GM19468 (cell line): ENCODE measurements around the gene RNF126.
"Not testable (repeated sequence)": the region's sequence is repeated elsewhere in the genome, so short reads cannot be mapped to it uniquely, and the experiment has no call there.

Experiments used
- ATAC-seq: cut with Tn5 transposase; IDR thresholded peaks from one replicate; pipeline ENCODE4 v1.9.1; 2021; ENCODE audit warnings: mild to moderate bottlenecking, moderate library complexity, moderate number of reproducible peaks; ENCODE audit not compliant: unreplicated experiment; ENCODE audit errors: extremely low read depth

The RNF126 gene

GRCh38 chr19:662962-663681, at the start of gene RNF126:
RNF126 (minus strand) TSS chr19:663214; CDS start chr19:663121, 93 bp downstream.
- peak; percentile 42 for ATAC-seq

DNA sequence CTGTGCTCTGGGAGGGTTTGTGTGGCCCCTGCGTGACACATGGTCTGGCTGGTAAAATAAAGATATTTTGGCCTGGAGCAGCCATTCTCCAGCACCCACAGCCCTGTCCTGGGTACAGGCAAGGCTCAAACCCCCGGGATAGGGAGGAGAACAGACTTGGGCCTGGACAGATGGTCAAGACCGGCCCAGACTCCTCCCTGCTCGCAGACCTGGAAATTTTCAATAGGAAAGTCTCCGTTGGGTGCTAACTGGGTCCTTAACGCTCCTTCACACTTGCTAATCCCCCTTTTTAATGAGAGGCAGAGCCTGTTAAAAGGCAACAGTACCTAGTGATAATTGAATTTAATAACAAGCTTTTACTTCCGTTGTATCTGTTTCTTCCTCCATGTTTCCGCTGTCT, 48.2 kb upstream of the RNF126 start:
- no peak for ATAC-seq

DNA sequence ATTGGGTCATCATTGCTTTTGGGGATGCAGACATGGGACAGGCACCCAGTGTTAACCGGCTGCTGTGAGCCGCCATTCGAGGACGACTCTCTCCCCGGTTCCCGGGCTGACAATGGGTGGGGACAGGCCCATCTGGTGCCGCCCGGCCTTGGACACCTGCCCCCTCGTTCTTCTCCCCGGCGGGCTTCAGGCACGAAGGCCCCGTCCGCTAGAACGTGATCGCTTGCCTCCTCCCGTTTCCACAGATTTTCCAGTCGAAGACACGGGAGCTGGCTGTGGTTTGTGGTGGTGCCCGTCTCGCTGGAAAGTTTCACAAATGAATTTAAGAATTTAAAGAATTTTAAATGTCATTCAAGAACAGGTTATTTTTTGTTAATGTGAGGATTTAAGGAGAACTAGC, 47.8 kb upstream of the RNF126 start:
- no peak for ATAC-seq

DNA sequence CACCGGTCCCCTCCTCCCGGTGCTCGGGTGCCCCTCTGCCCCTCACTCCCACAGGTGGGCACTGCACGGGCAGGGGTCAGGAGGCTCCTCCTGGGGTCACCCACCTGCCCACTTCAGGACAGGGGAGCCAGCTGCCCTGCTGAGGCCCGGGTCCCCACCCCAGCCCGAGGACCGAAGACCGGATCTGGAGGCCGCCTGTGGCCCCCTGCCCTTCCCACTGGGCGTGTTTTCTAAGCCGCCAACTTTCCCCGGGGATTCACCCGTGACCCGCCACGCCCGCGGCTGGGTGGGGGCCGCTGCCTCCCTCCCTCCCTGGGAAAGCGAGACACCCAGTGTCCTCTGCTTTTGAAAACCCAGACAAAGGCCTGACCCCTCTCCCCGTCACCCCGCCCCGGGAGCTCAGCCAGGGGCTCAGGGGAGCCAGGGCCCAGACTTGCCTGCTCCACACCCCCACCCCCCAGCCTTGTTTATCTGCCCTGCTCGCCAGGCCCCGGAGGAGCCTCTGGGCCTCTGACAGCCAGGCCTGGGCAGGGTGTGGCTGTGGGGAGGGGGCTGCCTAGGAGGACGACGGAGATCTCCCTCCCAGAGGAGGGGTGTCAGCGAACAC, 47.1 kb upstream of the RNF126 start:
- ATAC-seq, result no peak

GRCh38 chr19:709196-709964, 46.4 kb upstream of the RNF126 start:
- ATAC-seq, result no peak

DNA sequence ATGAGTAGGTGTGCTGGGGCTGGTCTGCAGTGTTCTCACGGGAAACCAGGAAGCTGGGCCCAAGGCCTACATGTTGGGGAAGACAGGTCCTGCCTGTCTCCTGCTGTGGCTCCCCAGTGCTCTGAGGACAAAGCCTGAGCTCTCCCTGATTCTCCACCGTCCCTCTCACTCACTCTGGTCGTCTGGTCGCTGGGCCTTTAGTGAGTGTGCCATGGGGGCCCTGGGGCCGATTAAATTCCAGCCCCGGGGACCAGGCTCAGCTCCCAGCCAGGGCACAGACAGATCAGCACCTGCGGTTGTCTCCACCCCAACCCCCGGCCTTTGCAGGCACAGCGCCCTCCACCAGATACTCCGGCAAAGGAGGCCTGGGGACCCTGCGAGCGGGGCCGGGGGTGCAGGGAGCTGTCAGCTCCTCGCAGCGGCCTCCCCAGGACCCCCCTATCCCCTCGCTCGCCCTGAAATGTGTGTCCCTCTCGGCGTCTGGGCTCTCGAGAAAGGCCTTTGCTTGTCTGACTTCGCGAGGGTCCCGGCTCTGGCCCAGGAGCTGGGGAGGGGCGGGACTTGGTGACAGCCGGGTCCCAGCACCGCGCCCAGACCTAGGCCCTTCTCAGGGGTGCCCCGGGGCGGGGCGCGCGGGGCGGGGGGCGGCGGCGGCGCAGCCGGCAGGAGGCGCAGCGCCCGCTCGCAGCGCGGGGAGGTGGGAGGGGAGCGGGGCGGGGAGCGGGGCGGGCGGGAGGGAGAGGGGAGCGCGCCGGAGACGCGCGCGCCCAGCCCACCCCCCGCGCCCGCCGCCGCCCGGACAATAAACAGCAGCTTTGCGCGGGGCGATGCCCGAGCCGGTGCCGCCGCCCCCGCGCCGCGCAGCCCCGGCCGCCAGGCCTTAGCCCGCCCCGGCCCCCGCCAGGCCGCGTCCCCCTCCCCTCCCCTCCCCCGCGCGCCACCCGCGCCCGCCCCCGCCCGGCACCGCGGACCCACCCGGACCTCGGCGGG, 45.4 kb upstream of the RNF126 start, which contains the start of gene PALM:
Gene PALM, plus strand, starts transcription at position 782 of the 990 bp plus-strand sequence. CDS start 212 bp downstream, outside the sequence.
- no peak for ATAC-seq

GRCh38 chr19:704447-704741, 41.4 kb upstream of the RNF126 start:
- no peak for ATAC-seq

DNA sequence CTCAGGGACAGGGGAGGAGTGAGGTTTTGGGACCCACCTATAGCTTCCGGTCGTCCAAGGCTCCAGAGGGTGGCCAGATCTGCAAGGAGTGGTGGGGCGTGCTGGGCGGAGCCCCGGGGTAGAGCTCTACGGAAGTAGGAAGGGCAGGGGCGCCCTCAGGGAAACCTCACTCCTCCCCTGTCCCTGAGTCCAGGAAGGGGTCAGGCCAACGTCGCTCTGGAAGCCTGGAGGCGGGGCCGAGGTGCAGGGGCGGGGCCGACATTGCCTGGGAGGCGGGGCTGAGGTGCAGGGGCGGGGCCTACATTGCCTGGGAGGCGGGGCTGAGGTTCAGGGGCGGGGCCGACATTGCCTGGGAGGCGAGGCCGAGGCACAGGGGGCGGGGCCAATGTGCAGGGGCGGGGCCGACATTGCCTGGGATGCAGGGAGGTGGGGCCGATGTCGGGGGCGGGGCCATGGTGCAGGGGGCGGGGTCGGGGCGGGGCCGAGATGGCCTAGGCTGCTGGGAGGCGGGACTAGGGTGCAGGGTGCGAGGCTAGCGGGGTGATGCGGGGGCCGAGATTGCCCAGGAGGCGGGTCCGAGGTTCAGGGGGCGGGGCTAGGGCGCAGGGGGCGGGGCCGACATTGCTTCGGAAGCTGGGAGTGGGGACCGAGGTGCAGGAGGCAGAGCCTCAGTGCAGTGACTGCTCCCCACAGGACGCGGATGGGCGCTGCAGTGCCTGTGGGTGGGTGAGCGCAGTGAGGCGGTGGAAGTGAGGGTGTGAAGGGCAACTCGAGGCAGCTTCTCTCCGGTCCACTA, 40.8 kb upstream of the RNF126 start:
- ATAC-seq, result no peak

DNA sequence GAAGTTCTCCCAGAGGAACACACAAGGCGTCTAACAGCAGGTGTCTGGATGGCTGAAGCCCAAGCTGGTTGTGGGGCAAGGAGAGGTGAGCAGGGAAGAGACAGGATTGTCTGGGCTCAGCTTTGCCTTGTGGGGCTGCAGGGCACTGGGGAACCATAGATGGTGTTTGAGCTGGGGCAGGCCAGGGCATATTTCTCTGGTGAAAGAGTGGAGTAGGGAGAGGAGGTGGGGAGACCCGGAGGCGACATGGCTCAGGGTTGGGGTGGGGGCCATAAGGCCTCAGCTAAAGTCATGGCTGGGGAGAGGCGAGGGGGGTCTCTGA, 40.3 kb upstream of the RNF126 start:
- ATAC-seq, result no peak

- not testable (repeated sequence) for ATAC-seq
Observed at GRCh38 chr19:702847-703246, 39.8 kb upstream of the RNF126 start.

- not testable (repeated sequence) for ATAC-seq
Observed at GRCh38 chr19:699885-700284, 36.9 kb upstream of the RNF126 start.

DNA sequence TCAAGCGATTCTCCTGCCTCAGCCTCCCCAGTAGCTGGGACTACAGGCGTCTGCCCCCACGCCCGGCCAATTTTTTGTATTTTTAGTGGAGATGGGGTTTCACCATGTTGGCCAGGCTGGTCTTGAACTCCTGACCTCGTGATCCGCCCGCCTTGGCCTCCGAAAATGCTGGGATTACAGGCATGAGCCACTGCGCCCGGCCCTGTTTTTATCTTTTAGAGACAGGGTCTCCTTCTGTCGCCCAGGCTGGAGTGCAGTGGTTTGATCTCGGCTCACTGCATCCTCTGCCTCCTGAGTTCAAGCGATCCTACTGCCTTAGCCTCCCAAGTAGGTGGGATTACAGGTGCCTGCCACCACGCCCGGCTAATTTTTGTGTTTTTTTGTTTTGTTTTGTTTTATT, 35.5 kb upstream of the RNF126 start:
- ATAC-seq, result not testable (repeated sequence)

- ATAC-seq, result no peak
Observed at GRCh38 chr19:695352-695949, 32.4 kb upstream of the RNF126 start, which contains the start of gene PRSS57. PRSS57 (minus strand) TSS chr19:695452; CDS start chr19:695430, 22 bp downstream.

- ATAC-seq, result no peak
Observed at GRCh38 chr19:694481-695351, 31.7 kb upstream of the RNF126 start.

- ATAC-seq, result no peak
Observed at GRCh38 chr19:690203-690602, 27.2 kb upstream of the RNF126 start.

DNA sequence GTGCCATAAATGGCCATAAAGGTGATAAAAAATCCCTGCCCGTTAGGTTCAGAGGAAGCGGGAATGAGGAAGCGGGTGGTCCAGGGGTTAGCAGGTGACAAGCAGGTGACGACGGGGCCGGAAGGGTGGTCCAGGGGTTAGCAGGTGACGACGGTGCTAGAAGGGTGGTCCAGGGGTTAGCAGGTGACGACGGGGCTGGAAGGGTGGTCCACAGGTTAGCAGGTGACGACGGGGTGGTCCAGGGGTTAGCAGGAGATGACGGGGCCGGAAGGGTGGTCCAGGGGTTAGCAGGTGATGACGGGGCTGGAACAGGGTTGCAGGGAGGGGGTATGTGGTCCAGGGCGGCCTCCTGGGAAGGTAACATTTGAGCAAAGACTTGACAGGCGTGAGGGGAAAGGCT, 26.0 kb upstream of the RNF126 start:
- no peak for ATAC-seq

- ATAC-seq, result no peak
Observed at GRCh38 chr19:688214-688613, 25.2 kb upstream of the RNF126 start.

DNA sequence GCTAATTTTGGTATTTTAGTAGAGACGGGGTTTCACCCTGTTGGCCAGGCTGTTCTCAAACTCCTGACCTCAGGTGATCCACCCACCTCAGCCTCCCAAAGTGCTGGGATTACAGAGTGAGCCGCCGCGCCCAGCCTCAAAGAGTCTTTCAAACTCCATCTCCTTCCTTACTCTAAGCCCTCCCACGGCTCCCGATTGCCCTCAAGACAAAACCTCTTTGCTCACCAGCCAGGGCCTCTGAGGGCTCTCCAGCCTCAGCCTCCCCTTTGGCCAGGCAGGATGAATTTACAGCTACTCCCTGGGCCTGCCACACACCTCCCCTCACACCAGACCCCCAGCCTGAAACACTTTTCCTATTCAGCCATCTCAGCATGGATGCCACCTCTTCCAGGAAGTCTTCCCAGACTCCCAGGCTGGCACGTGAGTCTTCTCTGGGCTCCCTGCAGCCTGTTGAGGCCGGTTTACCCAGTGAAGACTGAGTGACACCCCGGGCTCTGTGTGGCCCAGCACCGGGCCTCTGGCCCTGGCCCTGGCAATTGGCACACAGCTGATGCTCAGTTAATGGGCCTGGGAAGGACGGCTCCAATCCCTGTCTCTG, 24.7 kb upstream of the RNF126 start:
- no peak for ATAC-seq
